A549 (cell line): Measurements from ENCODE around the gene IGSF22. TPM values are rescaled to one million over a fixed set of nuclear protein-coding genes. Genes with fewer than 3 reads are reported as not detected.
A peak's percentile ranks its signal among the peaks of the same experiment; 100 is the strongest.

ENCODE experiments used
- ATAC-seq, 2 experiments: fragments of 200-7000 bp in 1 of 2; fragments of >200 bp in 1 of 2; cut with Nextera tagmentation in 1 of 2; cut with Tn5 transposase in 1 of 2; 3 replicates each; pipeline versions ENCODE4 v1.8.0 to v1.9.1; 2018 to 2020; ENCODE audit warnings: mild to moderate bottlenecking in 1 of 2, moderate library complexity in 1 of 2
- CTCF ChIA-PET: fragments of 300-600 bp; sonication (Branson Sonifier 250); formaldehyde crosslinking; extraction: SDS; loops from one replicate; lab custom pipeline; 2021; ENCODE audit warnings: antibody characterized with exemption, inconsistent platforms; lab: Yijun Ruan, JAX
- POLR2A ChIA-PET: fragments of 350-600 bp; formaldehyde crosslinking; extraction: SDS; loops from one replicate; lab custom pipeline; 2021; ENCODE audit warnings: antibody characterized with exemption, inconsistent platforms; lab: Yijun Ruan, JAX
- DNase-seq, 2 experiments: peaks; one replicate each; pipeline versions ENCODE4 v3.0.0 to v3.0.0-alpha.2; 2011 to 2016; ENCODE audit warnings: low read depth in 1 of 2, low spot score in 1 of 2
- FAIRE-seq: peaks from 2 replicates; lab custom pipeline; 2011; peaks lifted over from hg19 to GRCh38; lab: Jason Lieb, UNC
- H3K27ac ChIP-seq, 2 experiments: fragments of >200 bp; sonication (Bioruptor Twin); formaldehyde crosslinking; 3 replicates each; pipeline ENCODE4 v1.5.1; 2016 to 2017
- H3K4me1 ChIP-seq: fragments of >200 bp; sonication (Bioruptor Twin); formaldehyde crosslinking; 3 replicates; pipeline ENCODE4 v1.6.1; 2016
- H3K4me2 ChIP-seq: fragments of >200 bp; sonication (Bioruptor Twin); formaldehyde crosslinking; 3 replicates; pipeline ENCODE4 v1.6.1; 2016
- H3K4me3 ChIP-seq: fragments of >200 bp; sonication (Bioruptor Twin); formaldehyde crosslinking; 3 replicates; pipeline ENCODE4 v1.5.1; 2016
- H3K9me3 ChIP-seq: fragments of >200 bp; sonication (Bioruptor Twin); formaldehyde crosslinking; 3 replicates; pipeline ENCODE4 v1.6.1; 2016
- ATOH8 ChIP-seq: fragments of 250-450 bp; sonication (Bioruptor Pico); IDR thresholded peaks from 2 replicates; pipeline ENCODE4 v1.5.0; 2020; ENCODE audit warnings: low read depth, mild to moderate bottlenecking, moderate library complexity
- BHLHE40 ChIP-seq: IDR thresholded peaks from 2 replicates; pipeline ENCODE4 v1.6.1; 2012; ENCODE audit warnings: low read depth, low read length, inconsistent platforms
- CHD4 ChIP-seq: fragments of 200-600 bp; sonication (generic); IDR thresholded peaks from 2 replicates; pipeline ENCODE4 v1.6.1; 2016; ENCODE audit warnings: antibody characterized with exemption, mild to moderate bottlenecking, borderline replicate concordance
- EHMT2 ChIP-seq: fragments of 200-600 bp; sonication (generic); IDR thresholded peaks from 2 replicates; pipeline ENCODE4 v1.6.1; 2016; ENCODE audit warnings: antibody characterized with exemption, low read depth, mild to moderate bottlenecking, moderate library complexity
- EP300 ChIP-seq, 2 experiments: fragments of >200 bp; sonication (Bioruptor Twin); formaldehyde crosslinking; IDR thresholded peaks; 2 replicates in 1 of 2; 3 replicates in 1 of 2; pipeline ENCODE4 v1.6.1; 2016 to 2017
- HES2 ChIP-seq: fragments of >200 bp; sonication (Bioruptor Twin); formaldehyde crosslinking; IDR thresholded peaks from 2 replicates; pipeline ENCODE4 v1.6.1; 2016
- HMGXB4 ChIP-seq: fragments of 250-450 bp; sonication (Bioruptor Pico); IDR thresholded peaks from 2 replicates; pipeline ENCODE4 v1.5.0; 2021; ENCODE audit warnings: mild to moderate bottlenecking, moderate library complexity, borderline replicate concordance
- KDM1A ChIP-seq: fragments of 200-600 bp; sonication (generic); IDR thresholded peaks from 2 replicates; pipeline ENCODE4 v1.6.1; 2016; ENCODE audit warnings: low read depth, mild to moderate bottlenecking
- MAFK ChIP-seq: fragments of 450-650 bp; IDR thresholded peaks from 2 replicates; pipeline ENCODE4 v1.6.1; 2014; ENCODE audit not compliant: partially characterized antibody
- NFE2L2 ChIP-seq: fragments of 150-350 bp; conservative IDR thresholded peaks from 2 replicates; pipeline ENCODE4 v1.6.1; 2014; ENCODE audit warnings: low read length
- NPAS2 ChIP-seq: fragments of 250-450 bp; sonication (Bioruptor Pico); IDR thresholded peaks from 2 replicates; pipeline ENCODE4 v1.8.0; 2022; ENCODE audit warnings: mild to moderate bottlenecking, moderate library complexity, borderline replicate concordance
- PHF8 ChIP-seq: fragments of 200-600 bp; sonication (generic); IDR thresholded peaks from 2 replicates; pipeline ENCODE4 v1.6.1; 2016; ENCODE audit warnings: low read depth, mild to moderate bottlenecking, antibody characterized with exemption, moderate library complexity, borderline replicate concordance
- POLR2AphosphoS2 ChIP-seq: conservative IDR thresholded peaks from 2 replicates; pipeline ENCODE4 v1.6.1; 2012; ENCODE audit warnings: low read length, improper control_type of control experiment, inconsistent platforms
- RAD21 ChIP-seq, 2 experiments: fragments of >200 bp in 1 of 2; sonication (Bioruptor Twin) in 1 of 2; formaldehyde crosslinking in 1 of 2; IDR thresholded peaks in 1 of 2; conservative IDR thresholded peaks in 1 of 2; 2 replicates in 1 of 2; 3 replicates in 1 of 2; pipeline ENCODE4 v1.6.1; 2012 to 2018; ENCODE audit warnings: inconsistent platforms in 1 of 2
- REST ChIP-seq: fragments of 200-600 bp; sonication (generic); IDR thresholded peaks from 2 replicates; pipeline ENCODE4 v1.6.1; 2016; ENCODE audit warnings: antibody characterized with exemption, mild to moderate bottlenecking, moderate library complexity
- USF2 ChIP-seq: fragments of 450-650 bp; IDR thresholded peaks from 2 replicates; pipeline ENCODE4 v1.6.1; 2014; ENCODE audit warnings: antibody characterized with exemption
- ZC3H11A ChIP-seq: fragments of 450-650 bp; IDR thresholded peaks from 2 replicates; pipeline ENCODE4 v1.6.1; 2014; ENCODE audit warnings: antibody characterized with exemption, mild to moderate bottlenecking
- ZFP36 ChIP-seq: fragments of 450-650 bp; IDR thresholded peaks from 2 replicates; pipeline ENCODE4 v1.6.1; 2014; ENCODE audit warnings: borderline replicate concordance; ENCODE audit not compliant: partially characterized antibody
- ZSCAN20 ChIP-seq: fragments of 250-450 bp; sonication (Bioruptor Pico); IDR thresholded peaks from 2 replicates; pipeline ENCODE4 v1.8.0; 2022; ENCODE audit warnings: mild to moderate bottlenecking, moderate library complexity
- whole genome bisulfite sequencing: methylation state at CpG from one replicate; pipeline ENCODE4 v1.1.6; 2017; ENCODE audit errors: missing lambda C conversion rate; 5-methylcytosine and 5-hydroxymethylcytosine counted together
- polyA plus RNA-seq, 4 experiments: library from polyadenylated mRNA; depleted of rRNA in 3 of 4; stranded (reverse); fragments of >200 nt; fragmentation: RNase III in 1 of 4; extraction: RNeasy Plus Mini Kit Qiagen cat#74134 plus additional on column Dnase treatment in 1 of 4; gene quantifications; 2 replicates in 3 of 4; 3 replicates in 1 of 4; pipeline ENCODE4 v1.2.3, GENCODE V29; 2011 to 2017

Gene IGSF22
- polyA plus RNA-seq, 2 of the 4 experiments (the other 2 are of a cell fraction): 0.06 TPM; not detected in 1

GRCh38 chr11:18731949-18732821, 6.2 kb upstream of the IGSF22 start (continued):
- no peak for TF ChIP-seq ZFP36
- TF ChIP-seq ATOH8 (CRISPR knock-in tag): no peak
- no peak for TF ChIP-seq BHLHE40
- TF ChIP-seq RAD21 (conservative IDR thresholded peaks at IDR 0.05 in 1 of 2, IDR thresholded peaks at IDR 0.05 in 1 of 2): peak; percentile 70 to 75
- no peak for TF ChIP-seq REST

- ChIA-PET POLR2A (no interaction called here), CTCF (interaction anchor here (0.6 to 9.9 kb wide), 38 partner anchors 9 to 621 kb away, joined by 3 to 137 read pairs (median 5); no protein-coding TSS in a partner anchor)
- no peak for ATAC-seq
- Histone ChIP-seq H3K4me3 (no peak overlapping the region), H3K4me2 (no peak overlapping the region), H3K9me3 (no peaks in the 10 kb centered on the region), H3K27ac (no peak overlapping the region), H3K4me1 (no peaks in the 10 kb centered on the region)
- TF ChIP-seq NPAS2 (CRISPR knock-in tag) (no peak), HMGXB4 (no peak), KDM1A (no peak), PHF8 (no peak), ZC3H11A (no peak), HES2 (no peak), USF2 (no peak), EP300 (IDR thresholded peaks at IDR 0.05) (no peak), NFE2L2 (no peak), ZSCAN20 (no peak), MAFK (no peak), EHMT2 (no peak), POLR2AphosphoS2 (no peak), CHD4 (no peak)
- no peak for FAIRE-seq
- no peak for DNase-seq
- 92% methylated on average over 2 of the region's 2 CpGs for WGBS
Observed at GRCh38 chr11:18731441-18731840, 5.5 kb upstream of the IGSF22 start.
